H7 (cell line): Measurements from ENCODE around the gene SLC25A38. TPM values are rescaled to one million over a fixed set of nuclear protein-coding genes. Genes with fewer than 3 reads are reported as not detected.

Experiments
- total RNA-seq: library from RNA; depleted of rRNA; stranded (reverse); fragments of >200 nt; shearing (Covaris generic); gene quantifications from 2 replicates; pipeline ENCODE4 v1.2.3, GENCODE V29; 2014; rRNA removed

SLC25A38 gene
- total RNA-seq, 1 experiment from 2014 or later, result 45.1 TPM

Other genes with a start within 250 kb of the SLC25A38 start
- gene CSRNP1, start 229.8 kb upstream of the SLC25A38 start, total RNA-seq, result 13.4 and 16.5 TPM in 2 replicates
- gene XIRP1, start 190.8 kb upstream of the SLC25A38 start, total RNA-seq, result not detected in 2 replicates
- gene CX3CR1, start 103.3 kb upstream of the SLC25A38 start, total RNA-seq, result 0.03 and 1.0 TPM in 2 replicates
- 0.15 TPM in 1 of 2 replicates, not detected in the other for gene CCR8, start 53.7 kb upstream of the SLC25A38 start, total RNA-seq
- 3,033 and 3,141 TPM in 2 replicates for gene RPSA, start 23.4 kb downstream of the SLC25A38 start, total RNA-seq
- 0.48 and 1.0 TPM in 2 replicates for gene MOBP, start 84.3 kb downstream of the SLC25A38 start, total RNA-seq